ENCODE results near the gene ZFHX2.
"Not testable (repeated sequence)": the region's sequence is repeated elsewhere in the genome, so short reads cannot be mapped to it uniquely, and the experiment has no call there.

The ZFHX2 gene

DNA sequence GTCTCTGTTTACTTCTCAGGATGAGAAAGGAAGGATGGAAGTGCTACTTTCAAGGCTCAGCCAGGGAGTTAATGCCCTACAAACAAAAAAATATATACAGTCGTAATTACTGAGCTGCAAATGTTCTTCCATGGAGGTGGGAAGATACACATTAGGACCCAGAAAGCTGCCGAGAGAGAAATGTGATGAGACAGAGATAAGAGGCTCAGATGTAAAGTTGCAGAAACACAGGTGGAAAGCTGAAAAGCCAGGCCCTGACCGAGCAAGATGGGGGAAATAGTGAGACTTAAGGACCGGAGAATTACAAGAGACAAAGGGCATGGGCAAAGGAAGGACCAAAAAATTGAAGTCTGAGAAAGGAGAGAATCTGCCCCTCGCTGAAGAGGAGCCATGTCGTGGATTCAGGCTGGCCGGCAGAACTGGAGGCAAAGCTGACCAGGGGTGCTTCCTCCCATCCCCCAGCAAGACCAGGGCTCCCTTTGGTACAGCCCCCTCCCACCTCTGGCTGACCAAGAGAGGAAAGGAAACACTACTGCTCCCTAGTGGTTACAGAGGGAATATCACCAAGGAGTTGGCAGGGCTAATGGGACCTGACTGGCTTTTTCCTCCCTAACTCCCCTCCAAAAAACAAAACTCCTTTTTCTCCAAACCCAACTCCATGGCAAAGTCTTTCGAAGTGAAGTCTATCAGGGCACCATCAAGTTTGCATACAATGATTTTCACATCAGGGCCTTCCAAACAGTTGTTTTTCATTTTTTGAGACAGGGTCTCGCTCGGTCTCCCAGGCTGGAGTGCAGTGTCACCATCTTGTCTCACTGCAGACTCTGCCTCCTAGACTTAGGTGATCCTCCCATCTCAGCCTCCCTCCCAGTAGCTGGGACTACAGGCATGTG, 12.1 kb downstream of the ZFHX2 start:
- peak; percentile 69 for DNase-seq

DNA sequence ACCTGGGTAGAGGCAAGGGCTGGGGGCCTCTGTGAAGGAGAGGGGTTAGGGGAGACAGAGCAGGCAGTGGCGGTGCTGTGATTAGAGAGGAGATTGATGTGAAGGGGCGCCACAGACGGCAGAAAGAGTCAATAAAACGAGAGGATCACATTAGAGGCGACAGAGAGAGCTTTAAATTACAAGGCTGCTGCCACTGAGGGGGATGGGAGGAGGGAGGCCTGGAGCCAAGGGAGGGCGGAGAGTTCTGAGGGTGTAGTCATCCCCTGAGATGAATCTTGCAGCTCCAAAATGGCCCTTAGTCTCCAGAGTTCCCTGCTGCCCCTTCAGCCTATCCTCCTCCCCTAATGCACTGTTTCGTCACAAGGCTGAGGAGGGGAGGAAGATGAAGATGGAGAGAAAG, 12.8 kb downstream of the ZFHX2 start:
- DNase-seq, result no peak

GRCh38 chr14:23538050-23538718, 13.4 kb downstream of the ZFHX2 start:
- DNase-seq, result no peak

- DNase-seq, result no peak
These were observed 14.1 kb downstream of the ZFHX2 start for GRCh38 chr14:23537351-23538049.

DNA sequence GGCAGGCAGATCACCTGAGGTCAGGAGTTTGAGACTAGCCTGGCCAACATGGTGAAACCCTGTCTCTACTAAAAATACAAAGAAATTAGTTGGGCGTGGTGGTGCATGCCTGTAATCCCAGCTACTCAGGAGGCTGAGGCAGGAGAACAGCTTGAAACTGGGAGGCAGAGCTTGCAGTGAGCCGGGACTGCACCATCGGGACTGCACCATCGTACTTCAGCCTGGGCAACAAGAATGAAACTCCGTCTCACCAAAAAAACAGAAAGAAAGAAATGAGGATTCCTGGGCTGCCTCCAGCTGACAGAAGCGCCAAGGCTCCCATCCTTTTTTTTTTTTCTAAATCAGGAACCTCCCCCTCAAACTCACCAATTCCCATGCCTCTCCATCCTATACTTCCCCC, 14.7 kb downstream of the ZFHX2 start:
- not testable (repeated sequence) for DNase-seq

- no peak for DNase-seq
These were observed 15.1 kb downstream of the ZFHX2 start for GRCh38 chr14:23536494-23536893.

GRCh38 chr14:23535943-23536342, 15.6 kb downstream of the ZFHX2 start:
- DNase-seq, result no peak

- no peak for DNase-seq
These were observed 17.7 kb downstream of the ZFHX2 start for GRCh38 chr14:23533652-23534435.

DNA sequence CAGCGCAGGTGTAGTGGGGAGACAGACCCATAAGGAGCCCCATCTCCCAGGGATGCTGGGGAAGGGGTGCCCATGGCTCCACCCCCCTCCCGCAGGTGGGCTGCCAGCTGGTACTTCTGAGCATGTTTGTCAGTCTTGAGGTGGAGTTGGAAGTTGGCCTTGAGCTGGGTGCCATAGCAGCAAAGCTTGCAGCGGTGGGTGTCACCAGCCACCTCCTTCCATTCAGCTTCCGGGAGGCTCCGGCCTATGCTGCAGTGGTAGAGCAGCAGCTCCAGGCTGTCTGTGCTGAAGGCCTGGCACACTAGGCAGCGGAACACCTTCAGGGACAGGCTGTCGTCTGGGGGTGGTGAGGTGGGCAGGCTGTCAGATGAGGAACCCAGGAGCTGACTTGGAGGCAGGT, 18.9 kb downstream of the ZFHX2 start:
- DNase-seq, result no peak

DNA sequence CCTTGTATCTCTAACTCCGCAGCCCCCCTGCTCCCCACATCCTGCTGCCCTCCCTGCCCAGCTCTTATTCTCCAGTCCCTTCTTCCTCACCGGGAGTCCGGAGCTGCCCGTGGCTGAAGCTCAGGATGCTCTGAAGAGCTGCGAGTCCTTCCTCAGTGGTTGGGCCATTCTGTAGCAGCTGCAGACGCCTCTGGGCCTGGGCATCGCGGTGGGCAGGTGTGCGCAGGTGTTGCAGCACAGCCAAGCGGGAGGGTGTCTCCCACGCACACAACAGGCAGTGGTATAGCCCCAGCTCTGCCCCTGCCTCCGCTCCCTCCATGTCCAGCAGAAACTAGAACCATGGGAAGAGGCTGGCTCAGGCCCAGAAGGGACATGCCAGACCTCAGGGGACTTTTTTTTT, 20.2 kb downstream of the ZFHX2 start:
- DNase-seq, result no peak

GRCh38 chr14:23530375-23531055, 21.1 kb downstream of the ZFHX2 start:
- DNase-seq, result no peak

DNA sequence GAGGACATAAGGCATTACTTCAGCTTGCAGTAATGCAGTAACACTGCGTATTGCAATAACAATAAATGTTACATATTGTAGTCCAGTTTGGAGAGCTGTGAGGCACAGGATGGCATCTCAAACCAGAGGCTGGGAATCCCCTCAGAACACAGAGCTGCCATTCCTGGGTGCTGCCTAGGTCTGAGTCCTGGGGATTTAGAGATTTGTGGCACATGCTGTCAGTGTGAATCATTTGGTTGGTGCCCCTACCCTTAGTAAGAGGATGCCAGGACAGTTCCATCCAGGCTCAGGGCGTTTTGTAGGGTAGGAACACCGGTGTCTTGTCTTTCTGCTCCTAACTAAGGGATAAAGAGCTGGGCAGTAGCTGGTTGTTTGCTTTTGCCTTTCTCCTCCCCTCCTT, 22.5 kb downstream of the ZFHX2 start:
- no peak for DNase-seq

GRCh38 chr14:23528555-23528954, 23.0 kb downstream of the ZFHX2 start:
- DNase-seq, result no peak

DNA sequence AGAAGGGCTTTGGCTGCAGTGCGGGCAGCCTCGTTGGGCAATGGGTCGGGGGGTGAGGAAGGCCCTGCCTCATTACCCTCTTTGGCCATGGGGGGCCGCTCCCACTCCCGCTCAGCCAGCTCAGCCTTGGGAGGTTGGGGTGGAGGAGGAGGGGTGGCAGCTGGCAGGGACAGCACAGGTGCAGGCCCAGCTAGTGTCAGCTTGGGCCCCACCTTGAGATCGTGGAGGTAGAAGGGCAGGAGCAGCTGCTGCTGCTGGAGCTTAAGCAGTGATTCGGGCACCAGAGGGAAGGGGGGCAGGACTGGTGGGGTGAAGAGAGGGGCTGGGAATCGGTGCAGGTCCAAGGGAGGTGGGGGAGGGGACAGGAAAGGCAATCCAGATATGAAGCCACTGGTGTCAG, 26.0 kb downstream of the ZFHX2 start:
- DNase-seq, result no peak

DNA sequence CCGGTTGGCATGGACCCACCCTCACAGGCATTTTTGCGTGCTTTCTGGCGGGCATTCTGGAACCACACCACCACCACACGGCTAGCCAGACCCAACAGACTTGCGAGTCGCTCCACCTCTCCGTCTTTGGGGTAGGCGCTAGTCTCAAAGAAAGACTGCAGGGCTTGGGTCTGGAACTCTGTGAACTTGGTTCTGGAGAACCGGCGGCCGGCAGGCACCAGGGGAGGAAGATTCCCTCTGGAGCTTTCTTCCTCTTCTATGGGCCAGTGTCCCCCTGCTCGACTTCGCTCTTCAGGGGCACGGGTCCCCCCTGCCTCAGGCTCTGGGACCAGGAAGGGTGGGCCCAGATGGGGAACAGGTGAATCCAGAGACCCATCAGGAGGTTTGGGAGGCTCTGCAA, 26.6 kb downstream of the ZFHX2 start:
- DNase-seq, result no peak

GRCh38 chr14:23523229-23524016, 28.1 kb downstream of the ZFHX2 start:
- no peak for DNase-seq

- DNase-seq, result no peak
These were observed 28.8 kb downstream of the ZFHX2 start for GRCh38 chr14:23522643-23523198.

- no peak for DNase-seq
These were observed 29.6 kb downstream of the ZFHX2 start for GRCh38 chr14:23521785-23522640.

GRCh38 chr14:23520899-23521533, 30.5 kb downstream of the ZFHX2 start:
- DNase-seq, result no peak

- no peak for DNase-seq
These were observed 32.9 kb downstream of the ZFHX2 start for GRCh38 chr14:23518709-23519108.

Data from activated CD4-positive, alpha-beta T cell treated with anti-CD3 and anti-CD28 coated beads, Interleukin-2, Interleukin-6, amounts not matched to agents 100 ng/mL and 50 ng/mL, durations not matched to agents 16 hours and 8 hours (primary cell).